Stimulated activated CD8-positive, alpha-beta memory T cell treated with anti-CD3 and anti-CD28 coated beads, Interleukin-7, amount 100 ng/mL, for 1 hour (primary cell): ENCODE data around the gene KDM2B.
"Not testable (repeated sequence)": the region's sequence is repeated elsewhere in the genome, so short reads cannot be mapped to it uniquely, and the experiment has no call there.

Experiments
- DNase-seq, 2 donors: peaks; one replicate each; pipeline ENCODE4 v3.0.0-alpha.2; 2020; ENCODE audit warnings: low read depth in 2 of 2

The KDM2B gene

DNA sequence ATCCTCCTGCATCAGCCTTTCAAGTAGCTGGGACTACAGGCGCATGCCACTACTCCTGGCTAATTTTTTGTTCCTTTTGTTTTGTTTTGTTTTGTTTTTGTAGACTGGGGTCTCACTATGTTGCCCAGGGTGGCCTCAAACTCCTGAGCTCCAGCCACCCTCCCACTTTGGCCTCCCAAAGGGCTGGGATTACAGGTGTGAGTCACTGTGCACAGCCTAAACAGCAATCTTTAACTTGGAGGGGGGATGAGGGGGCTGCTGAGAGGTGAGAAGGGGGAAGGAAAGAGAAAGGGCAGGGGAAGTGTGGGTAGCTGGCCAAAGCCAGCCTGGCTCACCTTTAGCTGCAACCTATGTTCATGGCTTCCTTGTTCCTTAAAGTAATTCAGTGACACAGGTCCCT lies 77.4 kb downstream of the KDM2B start:
- DNase-seq, result no peak

DNA sequence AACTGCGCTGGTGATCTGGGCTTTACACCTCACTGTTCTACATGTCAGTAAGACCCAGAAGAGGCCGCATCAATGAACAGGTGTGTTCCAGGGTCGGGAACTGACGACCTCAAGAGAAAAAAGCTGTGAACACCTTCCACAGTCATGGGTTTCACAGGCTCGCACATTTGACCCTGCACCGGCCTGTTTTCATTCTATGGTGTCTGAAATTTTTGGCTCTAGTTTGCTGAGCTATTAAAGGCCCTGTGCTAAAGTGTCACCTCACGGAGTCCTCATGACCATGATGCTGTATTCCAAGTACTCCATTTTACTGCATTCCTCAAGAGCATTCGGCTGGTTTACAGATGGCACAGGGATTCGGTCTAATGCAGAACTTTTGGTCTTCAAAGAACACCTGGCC lies 78.9 kb downstream of the KDM2B start:
- DNase-seq, result no peak

DNA sequence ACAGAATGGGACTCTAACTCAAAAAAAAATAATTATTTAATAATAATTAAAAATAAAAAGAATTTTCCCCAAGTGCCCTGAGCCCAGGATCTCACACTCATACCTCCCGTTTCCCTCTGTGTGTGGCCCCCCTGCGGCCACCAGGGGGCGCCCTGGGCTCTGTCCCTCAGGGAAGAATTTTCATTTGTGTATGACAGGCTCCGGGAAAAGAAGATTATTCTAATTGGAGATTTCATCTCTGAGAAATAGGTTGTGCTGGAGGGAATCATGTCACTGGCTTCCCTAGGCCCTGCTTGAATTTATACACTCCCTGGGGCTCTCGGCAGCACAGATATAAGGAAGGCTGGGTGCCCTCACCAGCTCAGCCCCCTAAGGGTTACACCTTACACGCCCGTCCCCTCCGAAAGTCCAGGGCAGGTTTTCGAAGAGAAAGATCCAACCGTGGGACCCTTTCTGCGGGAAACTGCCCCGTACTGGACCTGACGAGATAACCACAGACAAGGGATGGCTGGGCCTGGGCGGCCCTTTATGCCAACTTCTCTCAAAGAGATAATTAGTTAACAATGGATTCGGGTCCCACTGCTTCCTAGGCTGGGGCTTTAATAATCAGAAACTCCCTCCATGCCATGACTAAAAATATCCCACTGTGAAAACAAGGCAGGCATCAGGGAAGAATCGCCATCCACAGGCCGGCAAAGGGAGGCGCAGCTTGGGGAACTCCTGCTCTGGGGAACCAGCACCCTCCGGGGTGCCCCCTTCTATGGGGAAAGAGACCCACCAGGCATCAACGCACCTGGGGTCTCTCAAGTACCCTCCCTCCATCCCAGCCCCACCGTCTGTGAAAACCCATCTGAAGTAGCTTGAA lies 80.7 kb downstream of the KDM2B start:
- DNase-seq, result peak; percentile 47 to 62

DNA sequence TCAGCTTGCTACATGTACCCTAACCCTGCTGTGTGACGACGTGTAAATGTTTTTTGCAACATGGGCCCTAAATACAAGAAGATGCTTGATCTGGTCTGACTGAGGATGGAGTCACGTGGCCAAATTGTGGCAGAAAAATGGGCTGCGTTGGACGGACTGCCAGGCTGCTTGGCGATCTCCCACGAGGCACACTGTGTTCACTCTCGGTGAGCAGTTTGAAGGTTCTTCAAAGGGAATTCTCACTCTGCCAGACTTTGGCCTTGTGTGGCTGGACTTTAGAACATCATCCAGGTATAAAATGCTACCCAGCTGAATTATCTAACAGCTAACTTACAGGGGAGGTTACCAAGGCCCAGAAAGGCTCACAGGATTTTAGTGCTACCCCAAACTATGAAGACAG lies 85.1 kb downstream of the KDM2B start:
- DNase-seq, result no peak

DNA sequence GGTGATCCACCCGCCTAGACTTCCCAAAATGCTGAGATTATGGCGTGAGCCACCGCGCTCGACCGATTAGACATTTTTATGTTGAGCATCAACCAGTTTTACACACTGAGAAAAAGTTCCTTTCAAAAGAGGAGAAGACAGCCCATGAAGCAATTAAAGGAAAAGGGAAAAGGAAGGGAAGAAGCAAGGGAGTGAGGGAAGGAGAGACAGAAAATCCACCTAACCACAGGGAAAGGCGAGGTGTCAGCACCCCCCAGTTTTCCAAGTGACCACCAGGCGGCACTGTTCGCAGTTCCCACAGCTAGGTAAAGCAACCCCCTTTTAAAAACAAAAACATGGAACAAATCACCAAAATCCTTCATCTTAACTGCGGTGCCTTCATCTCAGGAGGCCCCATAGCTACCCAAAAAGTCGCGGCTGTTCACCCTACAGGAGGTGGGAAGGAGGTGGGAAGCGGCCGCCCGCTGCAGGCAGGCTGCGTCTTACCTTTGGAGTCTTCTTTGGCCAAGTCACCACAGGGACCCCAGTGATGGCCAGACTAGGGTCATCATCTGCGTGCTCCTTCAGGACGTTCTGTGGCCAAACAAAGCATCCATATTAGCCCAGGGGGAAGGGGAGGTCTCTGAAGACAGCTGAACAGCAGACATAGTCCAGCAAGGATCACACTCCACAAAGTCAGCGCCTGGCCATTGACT lies 86.6 kb downstream of the KDM2B start:
- peak; percentile 15 to 46 for DNase-seq

DNA sequence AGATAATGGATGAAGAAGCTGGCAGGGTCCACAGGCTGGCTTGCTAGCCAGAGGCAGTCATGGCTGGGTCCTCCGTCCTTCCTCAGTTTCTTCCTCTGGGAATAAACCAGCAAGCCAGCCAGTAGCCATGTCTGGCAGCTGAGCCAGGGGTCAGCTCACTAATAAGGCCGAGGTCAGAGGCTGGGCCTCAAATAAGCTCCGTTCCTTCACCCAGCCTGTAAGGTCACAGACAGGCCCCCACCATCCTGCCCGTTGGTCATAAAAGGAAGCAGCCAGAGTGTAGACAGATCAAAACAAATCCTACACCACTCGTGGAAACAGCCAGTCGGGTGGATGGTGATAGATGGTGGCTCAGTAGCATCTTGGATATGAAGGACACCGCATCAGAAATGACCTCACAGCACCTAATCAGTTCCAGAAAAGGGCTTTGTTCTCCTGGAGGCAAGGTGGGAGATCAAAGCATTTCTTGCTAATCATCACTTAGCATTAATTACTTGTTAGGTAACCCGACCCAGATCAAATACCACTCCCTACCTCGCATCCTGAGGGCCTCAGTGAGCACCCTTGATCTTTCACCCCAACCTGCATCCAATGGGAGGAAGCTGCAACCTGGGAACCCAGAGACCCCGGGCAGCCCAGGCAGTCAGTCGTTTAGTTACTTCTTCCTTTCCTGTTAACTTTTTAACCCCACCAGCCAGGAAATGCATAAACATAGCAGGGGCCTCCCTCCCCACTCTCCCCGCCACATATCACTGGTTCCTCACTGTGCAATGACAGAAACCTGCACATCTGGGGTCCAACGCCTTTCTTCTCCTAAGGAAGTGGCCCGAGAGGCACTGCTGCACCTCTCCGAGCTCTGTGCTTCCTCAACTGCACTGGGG lies 90.2 kb downstream of the KDM2B start:
- no peak for DNase-seq

DNA sequence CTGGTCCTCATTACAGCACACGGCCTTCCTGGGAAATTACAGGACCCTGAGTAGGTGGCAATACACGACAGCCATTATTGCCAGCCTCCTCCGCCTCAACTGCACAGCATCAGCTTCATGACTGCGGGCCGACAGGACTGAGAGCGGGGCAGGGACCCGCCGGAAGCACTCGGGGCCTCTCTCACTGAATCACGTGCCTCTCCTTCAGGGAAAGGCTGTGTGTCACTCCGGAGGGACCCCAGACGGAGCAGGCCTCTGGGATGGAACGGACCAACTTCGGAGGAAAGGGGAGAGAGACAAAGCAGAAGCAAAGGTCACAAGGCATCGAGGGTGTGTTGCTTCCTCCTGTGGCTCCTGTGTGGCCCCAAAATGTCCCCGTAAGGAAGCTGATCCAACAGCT lies 90.9 kb downstream of the KDM2B start:
- DNase-seq, result no peak

DNA sequence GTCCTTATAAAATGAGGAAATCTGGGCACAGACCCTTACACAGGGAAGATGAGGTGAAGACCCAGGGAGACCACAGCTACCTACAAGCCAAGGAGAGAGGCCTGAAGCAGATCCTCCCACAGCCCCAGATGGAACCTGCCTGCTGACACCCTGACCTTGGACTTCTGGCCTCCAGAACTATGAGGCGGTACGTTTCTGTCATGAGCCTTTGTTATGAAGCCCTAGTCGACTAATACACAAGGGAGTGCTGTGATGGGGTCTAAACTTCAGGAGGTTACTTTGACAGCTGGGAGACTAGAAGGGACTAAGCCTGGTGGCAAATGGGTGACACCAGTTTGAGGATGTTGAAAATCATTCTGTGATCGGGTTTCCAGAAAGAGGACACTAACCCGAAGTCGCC lies 95.9 kb downstream of the KDM2B start:
- DNase-seq, result no peak

DNA sequence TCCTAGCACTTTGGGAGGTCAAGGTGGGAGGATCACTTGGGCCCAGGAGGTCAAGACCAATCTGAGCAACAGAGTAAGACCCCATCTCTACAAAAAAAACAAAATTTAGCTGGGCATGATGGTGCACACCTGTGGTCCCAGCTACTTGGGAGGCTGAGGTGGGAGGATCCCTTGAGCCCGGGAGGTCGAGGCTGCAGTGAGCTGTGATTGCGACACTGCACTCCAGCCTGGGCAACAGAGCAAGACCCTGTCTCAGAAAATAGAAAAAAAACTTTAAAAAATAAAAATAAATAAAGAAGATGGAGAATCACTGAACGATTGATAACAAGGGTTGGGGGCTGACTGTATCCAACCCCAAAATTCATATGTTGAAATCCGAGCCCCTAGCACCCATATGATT lies 96.3 kb downstream of the KDM2B start:
- not testable (repeated sequence) for DNase-seq

DNA sequence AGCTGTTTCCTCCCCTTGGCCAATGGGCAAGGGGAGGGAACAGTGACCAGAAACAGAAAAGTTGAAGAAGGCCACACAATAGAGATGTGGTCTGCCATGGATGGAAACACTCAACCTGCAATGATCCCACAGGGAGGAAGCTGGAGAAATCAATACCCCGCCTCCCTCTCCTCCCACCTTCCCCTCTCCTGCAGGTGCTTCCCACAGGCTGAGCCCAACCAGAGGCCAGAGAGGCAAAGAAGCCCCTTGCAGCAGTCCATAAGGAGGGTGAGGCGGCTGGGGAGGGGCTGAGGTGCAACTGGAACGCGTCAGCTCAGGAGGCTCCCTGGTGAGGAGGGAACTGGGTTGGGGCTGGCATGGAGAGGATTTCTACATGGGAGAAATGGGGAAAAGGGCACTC lies 96.9 kb downstream of the KDM2B start:
- DNase-seq, result no peak

DNA sequence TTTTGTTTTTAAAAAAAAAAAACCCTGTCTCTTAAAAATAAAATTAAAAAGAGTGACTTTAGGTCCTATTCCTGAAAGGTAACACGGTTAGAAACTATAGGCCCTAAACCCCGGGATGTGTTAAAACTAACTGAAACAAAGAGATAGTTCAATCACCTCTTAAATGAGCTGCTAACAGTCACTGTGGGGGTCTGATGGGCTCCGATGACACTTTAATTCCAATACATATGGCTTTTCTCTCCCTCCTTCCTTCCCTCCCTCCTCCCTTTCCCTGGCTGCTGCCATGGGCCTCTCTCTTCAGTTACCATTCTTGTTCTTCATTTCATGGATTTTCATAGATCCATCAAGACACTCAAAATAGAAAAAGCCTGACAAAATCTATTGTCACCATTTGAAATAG lies 104.3 kb downstream of the KDM2B start:
- DNase-seq, result no peak

DNA sequence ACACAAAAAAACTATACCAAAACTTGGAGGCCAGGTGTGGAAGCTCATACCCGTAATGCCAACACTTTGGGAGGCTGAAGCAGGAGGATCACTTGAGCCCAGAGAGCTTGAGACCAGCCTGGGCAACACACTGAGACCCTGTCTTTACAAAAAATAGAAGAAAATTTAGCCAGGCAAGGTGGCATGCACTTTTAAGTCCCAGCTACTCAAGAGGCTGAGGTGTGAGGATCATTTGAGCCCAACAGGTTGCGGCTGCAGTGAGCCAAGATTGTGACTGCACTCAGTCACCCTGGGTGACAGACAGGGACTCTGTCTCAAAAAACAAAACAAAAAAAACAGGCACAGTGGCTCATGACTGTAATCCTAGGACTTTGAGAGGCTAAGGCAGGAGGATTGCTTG lies 105.5 kb downstream of the KDM2B start:
- DNase-seq, result no peak

DNA sequence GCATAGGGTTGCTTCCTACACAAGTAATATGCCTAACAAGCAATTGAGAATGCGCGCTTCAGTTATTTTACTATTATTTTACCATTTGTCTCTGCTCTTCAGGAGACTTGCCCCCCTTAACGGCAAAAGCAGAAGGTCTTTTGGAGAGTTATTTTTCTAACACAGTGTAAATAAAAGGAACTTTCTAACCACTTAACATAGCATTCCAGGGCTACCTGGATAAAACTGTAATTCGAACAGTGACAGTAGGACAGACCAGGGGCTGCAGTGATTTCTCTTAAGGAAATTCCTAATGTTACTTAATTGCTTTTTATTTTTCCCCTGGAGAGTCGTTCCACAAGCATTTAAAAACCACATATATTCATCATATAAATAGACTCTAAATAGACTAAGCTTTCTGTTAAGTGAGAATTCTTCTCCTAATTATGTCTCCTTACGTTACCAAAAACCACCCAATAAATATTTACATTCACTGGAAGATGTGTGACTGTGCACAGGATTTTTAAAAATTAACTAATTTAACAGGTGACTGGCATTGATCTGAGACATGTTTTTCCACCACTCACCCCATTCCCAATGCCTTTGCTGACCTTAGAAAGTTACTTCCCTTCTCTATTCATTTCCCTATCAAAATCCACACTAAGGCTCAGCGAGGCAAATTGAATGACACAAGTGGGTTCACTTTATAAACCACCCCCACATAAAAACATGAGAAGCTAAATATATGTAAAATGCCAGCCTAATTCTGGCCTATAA lies 108.5 kb downstream of the KDM2B start:
- DNase-seq, result no peak

DNA sequence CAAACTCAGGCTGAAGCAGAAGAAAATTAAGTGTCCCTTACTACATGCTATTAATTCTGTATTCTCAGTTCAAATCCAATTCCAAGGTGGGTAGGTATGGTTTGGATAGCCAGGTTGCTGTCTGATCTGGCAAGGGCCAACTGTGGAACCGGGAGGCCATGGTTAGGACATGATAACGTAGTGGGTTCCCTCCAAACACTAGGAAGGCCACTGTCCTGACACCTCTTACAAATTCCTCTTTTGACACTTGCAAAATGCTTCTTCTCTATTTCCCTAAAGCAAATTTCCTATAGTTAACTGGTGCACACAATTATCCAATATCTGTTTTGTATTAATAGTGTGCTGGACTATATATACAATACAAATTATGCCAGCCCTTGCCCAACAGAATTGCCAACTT lies 110.1 kb downstream of the KDM2B start:
- no peak for DNase-seq

DNA sequence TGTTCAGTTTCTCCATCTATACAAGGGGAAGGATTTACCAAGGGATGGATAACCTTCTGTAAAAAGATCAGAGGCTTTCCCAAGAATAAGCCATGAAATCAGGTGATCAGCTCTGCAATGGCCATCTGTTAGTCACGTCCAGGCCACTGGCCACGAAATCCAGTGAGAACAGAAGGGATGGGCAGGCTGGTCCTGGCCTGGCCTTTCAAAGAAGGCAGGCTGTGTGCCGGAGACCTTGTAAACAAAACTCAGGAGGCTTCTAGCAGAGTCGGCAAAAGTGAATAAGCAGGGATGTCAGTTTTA lies 112.4 kb downstream of the KDM2B start:
- no peak for DNase-seq

DNA sequence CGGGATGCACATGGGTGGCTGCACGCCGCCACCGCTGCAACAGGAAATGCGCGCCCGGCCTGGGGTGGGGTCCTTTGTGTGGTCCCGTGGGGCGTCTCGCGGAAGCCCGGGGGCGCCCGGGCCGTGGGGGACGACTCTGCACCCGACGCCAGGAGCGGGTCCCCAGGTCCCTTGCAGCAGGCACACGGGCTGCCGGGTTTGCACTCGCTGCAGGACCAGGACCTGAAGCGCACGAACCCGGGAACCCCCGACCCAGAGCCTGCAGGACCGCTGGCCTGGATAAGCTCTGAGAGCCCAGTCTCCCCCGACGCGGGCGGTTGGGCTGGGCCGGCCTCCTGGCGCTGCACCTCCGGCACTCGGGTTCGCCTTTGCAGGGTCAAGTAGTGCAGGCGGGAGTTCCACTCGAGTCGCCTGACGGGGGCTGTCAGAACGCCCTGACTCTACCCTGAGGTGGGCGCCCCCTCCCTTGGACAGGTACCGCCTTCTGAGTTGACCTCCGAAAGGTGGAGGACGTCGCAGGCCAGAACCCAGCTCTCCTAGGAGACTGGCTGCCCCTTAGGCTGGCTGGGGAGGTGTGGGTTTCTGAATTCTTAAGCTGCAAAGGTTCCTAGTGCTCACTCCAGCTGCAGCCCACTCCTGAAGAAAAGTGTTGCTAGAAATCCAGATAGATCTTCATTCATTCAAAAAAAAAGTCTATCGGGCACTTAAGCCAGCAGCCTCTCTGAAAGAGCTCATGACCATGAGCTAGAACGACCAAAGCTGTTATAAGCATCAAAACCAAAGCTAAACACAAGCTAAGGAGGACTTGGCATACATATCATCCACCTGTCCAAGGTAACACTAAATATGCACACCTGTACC lies 113.0 kb downstream of the KDM2B start:
- no peak for DNase-seq

DNA sequence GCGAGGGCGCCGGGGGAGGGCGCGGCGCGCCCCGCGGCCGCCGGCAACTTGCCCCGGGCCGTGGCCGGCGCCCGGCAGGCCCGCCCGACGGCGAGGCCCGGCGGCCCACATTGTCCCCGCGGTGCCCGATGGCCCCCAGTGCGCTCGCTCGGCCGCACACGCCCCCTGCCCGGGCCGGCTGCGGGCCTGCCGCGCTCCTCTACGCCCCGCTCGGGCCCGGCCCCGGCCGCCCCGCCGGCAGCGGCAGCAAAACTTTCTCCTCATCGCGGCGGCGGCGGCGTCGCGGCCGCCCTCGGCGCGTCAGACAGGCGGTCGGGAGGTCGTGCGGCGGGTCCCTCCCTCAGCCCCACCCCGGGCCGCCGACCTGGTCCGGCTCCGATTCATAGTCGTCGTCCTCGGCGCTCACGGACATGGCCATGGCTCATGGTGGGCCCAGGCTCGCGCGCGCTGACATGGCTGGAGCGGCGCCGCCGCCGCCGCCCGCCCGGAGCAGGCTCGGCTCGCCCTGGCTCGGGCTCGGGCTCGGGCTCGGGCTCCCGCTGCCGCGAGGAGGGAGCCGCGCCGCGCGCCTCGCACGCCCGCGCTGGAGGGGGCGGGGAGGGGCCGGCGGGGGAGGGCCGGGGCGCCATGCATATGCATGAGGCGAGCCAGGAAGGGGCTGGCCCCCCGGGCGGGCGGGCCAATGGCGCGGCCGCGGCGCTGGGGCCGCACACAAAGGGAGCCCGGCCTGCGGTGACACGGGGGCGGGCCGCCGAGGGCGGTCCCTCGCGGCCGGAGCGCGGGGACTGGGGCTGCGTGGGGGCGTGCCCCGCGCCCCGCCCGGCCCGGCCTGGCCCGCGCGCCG lies 113.8 kb downstream of the KDM2B start:
- DNase-seq, result peak; percentile 73 to 75

DNA sequence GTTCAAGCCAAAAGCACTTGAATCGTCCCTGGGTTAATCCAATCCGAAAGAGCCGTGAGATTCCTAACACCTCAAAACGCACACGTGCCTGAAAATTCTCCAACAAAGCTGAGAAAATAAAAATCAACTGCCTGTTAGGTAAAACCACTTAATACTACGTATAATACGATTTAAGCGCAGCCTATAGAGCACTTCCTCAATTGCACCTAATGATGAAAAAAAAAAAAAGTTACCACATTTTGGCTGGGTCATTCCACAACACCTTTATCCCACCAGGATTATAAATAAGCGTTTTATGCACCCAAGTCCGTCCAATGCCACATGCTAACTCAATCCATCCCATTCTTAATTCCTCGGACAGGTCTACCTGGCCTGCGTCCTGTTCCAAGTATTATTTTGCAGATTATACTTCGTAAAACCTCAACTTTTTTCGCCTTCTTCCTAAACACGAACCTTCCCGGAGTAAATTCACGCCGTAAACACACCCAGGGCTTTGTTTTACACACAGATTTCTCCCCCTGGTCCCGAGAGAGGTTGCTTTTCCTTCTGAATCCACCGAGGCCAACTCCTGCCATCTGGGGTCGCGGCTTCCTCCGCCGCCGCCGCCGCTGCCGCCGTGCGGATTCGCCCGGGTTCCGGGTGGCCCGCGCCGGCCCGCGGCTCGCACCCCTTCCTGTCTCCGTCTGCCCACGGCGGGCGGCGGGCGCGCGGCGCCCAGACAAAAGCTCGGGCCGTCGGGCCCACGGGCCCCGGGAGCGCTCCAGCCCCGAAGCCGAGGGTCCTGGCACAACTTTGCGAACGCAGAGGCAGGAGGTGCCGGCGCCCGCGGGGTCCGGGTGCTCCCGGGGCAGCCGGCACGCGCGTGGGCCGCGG lies 114.7 kb downstream of the KDM2B start:
- DNase-seq, result peak in 1 of 2 donors; percentile 5

DNA sequence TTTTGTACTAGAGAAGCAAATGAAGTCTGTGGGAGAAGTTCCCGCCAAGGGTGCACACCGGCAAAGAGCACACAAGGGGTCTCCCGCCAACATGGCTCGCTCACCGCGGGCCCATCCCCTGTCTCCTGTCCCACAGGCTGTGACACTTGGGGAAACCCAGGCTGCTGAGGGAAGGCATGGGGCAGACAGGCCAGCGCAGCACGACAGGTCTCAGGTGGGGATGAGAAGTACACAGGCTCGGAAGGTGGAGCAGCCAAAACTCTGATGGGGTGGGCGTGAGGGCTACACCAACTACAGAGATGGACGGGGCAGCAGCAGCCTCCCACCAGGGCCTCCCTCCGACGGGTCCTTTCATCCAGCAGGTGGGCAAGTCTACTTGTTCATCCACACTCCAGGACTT lies 116.5 kb downstream of the KDM2B start:
- DNase-seq, result no peak
